GM21723 (cell line): ENCODE measurements around the gene ABLIM2.

Experiments
- ATAC-seq: cut with Tn5 transposase; IDR thresholded peaks from one replicate; pipeline ENCODE4 v1.9.1; 2021; ENCODE audit warnings: mild to moderate bottlenecking, moderate library complexity; ENCODE audit not compliant: unreplicated experiment

ABLIM2 gene

DNA sequence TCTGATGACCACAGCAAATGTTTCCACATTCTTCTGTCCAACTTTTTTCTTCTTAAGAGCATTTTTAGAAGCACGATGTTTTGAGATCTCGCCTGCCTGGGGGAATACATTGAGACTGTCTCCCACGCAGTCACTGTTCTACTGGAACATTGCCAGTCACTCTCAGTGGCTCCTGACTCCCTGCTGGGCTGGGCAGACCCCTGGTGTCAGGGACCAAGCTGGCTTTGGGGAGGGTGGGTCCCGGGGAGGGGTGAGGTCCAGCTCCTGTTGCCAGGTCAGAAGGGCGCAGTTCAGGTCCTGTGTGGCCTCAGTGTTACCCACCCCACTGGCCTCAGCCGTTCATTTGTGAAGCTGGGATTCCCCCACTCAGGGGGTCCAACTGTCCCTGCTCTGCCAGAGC lies 18.9 kb upstream of the ABLIM2 start:
- no peak for ATAC-seq

DNA sequence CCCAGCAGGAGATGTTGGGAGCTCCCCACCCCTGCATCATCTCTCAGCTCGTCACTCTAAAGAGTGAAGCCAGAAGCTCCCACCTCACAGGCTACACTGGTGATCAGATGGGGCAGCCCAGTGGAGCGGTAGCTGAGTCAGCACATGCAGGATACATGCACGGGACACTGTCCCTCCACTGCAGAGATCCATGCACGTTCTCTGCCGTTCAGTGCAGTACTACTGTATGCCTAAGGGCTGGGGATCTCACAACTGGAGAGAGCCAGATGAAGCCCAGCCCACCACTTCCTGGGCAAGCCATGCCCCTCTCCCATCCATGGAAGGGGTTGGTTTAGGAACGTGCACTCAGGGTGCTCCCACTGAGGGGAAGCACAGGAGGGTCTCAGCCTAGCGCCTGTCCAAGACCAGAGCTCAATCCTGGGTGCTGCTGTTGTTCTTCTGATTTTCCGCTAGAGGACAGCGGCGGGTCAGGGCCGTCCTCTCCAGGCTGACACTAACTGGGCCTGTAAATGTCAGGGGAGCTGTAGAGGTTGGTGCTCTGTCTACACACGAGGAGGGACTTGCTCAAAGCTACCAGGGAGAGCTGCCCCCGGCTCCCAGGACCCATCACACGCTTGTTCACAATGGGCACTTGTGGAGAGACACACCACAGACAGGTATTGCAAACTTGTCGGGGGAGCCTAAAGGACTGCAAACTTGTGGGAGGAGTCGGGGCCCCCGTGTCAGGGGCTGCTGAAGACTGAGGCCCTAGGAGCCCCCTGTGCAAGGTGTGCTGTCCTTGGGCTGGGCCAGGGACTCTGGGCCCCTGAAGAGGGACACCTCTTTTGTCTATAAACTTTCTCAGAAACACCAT lies 18.2 kb upstream of the ABLIM2 start:
- peak; percentile 81 for ATAC-seq

DNA sequence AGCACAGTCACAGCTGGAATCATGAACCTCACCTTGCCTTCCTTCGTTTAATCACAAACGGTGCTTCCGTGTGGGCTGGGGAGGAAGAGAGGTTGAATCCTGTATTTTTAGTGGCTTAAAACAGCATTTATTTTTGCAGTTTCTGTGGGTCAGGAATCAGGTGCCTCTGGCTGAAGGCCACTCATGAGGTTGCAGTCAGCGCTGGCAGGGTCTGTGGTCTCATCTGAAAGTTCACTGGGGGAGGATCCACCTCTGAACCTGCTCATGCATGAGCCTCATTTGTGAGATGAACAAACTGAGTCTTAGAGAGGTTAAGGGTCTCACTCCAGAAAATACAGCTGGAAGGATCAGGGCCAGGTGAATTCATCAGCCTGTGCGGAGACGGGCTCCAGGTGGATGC lies 17.1 kb upstream of the ABLIM2 start:
- no peak for ATAC-seq

DNA sequence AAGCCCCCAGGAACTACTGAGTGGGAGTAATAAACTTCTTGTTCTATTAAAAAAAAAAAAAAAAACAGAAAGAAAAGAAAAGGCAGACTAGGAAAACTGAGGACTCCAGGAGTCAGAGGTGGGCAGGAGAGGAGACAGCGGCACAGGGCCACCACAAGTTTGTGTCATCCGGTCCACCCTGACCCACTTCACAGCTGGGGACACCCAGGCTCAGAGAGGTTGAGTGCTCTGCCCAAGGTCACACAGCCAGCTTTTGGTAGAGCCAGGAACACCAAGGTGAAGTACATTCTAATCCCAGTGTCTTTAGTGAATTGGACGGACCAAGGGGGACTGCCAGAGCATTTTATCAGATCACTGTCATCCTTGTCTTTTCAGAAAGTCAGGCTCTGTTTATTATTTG lies 16.4 kb upstream of the ABLIM2 start:
- no peak for ATAC-seq

DNA sequence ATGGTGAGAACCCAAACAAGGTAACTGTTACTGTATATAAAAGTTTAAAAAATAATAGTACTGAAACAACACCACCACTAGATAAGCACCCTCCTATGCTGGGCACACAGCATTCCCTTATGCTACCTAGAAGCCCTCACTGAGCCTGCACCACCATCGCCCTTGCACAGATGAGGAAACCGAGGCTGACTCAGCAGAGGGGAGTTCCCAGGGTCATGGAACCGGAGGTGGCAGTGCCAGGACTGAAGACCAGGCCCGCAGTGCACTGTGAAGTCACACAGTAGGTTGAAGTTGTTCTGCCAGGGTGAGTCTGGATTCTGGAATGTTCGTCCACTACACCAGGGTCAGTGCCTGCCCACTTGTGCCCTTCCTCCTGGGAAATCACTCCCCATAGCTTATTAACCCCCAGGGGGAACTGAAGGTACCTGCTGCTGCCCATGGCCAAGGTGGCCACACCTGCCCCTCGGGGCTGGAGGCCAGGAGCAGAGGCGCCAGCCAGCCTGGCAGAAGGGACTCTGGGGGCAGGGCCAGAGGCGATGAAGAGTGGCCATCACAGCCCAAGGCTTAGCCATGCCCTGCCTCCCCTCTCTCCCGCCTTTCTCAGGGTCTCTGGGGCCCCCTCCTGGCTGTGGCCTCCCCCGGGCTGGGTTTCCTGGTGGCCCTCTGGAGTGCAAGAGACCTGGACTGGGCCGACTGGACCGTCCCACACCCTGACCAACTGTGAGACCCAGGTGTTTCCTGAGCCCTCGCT lies 15.1 kb upstream of the ABLIM2 start:
- ATAC-seq = no peak

DNA sequence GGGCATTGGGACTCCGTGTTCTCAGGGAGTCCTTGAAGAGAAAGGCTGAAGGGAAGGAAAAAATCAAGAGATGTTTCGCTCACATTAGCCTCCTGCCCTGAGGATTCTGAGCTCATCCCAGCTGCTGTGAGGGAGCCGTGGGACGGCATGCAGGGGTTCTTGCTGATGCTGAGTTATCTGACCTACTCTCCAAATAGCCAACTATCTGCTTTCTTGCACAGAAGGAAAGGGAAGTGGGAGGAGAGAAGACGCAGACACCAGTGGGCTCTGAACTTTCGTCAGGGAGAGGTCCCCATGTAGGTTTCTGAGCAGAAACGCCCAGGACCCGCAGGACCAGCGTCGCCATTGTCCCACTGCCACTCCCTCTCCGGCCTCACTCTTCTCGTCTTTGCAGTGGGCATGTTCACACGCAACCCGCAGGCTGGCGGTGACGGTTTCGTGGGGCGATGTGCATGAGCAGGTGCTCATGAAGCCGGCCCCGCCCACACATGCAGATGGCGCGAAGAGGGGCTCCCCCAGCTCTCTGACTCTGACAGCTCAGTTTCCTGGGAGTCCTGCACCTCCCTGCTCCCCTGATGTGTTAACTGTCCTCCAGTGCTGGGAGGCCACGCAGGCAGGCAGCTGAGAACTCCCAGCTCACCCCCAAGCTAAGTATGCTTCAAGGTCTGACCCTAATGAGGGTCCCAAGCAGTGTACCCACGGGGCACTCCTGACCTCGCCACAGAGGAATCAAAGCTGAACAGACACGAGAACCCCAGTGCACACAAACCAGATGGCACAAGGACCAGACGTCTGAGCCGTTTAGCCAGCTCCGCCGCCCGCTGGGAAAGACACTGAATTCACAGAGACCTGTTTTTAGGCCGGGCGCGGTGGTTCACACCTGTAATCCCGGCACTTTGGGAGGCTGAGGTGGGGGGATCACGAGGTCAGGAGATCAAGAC lies 13.6 kb upstream of the ABLIM2 start:
- ATAC-seq = peak; percentile 86

DNA sequence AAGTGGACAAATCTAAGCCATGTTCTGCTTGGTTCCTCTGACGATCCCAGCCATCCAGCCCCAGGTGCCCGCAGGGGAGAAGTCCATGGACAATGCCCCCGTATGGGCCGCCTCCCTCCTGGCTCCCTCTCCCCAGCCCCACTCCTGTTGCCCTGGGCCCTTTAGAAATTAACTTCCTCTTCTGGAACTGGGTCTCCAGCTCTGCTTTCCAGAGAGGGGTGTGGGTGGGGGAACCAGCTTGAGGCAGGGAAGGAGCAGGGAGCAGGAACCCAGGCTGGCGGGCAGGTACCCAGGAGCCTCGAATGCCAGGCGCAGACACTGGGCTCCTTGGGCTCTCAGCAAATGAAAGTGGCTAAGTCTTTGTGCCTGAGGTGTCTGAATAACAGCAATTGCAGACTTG lies 12.7 kb upstream of the ABLIM2 start:
- ATAC-seq = no peak

DNA sequence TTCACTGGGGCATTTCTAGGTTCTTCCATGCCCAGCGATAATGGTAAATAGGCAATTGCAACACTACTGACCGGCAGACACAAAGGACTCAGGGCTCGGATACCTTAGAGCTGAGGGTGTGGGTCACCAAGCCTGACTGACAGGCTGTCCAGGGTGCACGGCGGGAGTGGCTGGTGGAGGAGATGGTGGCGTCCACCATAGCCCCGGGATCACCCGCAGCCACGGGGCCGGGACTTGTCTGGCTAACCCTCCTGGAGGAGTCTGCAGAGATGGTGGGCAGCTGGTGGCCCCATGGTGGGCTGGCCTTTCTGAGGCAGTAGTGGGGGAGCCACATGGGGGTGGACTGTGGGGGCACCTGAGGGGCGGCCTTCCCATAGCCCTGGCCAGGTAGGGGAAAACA lies 11.7 kb upstream of the ABLIM2 start:
- no peak for ATAC-seq

DNA sequence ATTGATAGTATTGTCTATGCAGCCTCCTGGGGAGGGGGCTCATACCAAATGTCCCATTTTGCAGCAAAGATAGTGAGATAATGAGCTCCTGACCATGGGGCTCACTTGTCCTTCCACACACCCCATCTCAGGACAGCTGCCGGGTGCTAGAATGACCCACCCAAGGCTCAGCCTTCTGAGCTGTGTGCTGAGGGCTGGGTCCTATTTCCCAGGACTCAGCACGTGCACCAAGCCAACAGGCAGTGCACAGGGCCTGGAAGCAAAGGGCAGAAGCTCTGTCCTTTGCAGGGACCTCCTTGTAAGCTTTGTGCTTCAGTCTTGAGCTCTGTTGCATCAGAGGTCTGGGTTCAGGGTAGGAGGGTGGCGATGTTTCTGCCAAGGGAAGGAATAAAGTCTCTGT lies 11.2 kb upstream of the ABLIM2 start:
- no peak for ATAC-seq

DNA sequence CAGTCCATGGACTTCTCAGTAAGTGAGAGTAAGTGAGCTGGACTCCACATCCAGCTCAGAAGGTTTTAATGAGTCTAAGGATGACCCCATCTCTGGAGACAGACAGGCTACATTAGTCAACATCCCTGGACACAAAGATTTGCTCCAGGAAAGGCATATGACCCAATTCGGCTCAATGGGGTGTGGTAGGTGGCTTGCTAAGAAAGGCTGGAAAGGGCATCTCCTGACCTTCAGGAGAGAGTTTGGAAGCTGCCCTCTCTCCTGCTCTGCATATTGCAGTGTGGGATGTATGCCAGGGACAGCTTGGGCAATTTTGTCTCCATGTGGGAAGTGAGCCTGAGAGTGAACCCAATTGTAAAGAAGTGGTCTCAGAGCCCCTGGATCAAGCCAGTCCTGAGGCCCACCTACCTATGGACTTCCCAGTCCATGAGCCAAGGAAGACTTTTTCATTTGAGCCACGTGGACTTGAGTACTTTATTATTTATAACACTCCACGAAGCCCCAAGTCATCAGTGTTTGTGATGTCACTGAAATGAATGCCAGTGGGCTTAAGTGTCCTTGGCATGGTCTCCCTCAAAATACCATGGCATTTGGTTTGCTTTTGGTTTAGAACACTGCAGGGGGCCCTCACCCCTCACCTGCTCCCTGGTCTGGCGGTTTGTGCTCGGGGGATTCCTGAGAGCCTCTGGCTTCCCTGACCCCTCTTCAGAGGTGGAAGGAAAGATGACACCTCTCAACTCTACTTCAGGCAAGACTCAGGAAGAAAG lies 10.4 kb upstream of the ABLIM2 start:
- ATAC-seq = no peak

DNA sequence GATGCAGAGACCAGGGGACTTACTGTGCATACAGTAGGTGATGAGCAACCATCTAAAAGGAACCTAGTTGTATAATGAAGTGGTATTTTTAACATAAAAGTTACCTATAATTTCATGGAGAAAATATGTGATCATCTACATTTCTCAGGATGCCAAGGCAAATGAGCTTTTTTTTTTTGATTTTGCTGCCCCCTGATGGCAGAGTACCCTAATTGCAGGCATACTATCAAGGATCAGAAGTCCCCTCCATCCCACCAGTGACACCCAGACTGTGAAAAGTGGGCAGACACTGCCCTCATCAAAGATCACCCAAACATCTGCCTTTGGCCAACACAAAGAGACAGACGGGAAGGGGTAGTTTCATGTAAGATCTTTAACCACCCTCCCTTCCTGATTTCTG lies 9.6 kb upstream of the ABLIM2 start:
- ATAC-seq = no peak

DNA sequence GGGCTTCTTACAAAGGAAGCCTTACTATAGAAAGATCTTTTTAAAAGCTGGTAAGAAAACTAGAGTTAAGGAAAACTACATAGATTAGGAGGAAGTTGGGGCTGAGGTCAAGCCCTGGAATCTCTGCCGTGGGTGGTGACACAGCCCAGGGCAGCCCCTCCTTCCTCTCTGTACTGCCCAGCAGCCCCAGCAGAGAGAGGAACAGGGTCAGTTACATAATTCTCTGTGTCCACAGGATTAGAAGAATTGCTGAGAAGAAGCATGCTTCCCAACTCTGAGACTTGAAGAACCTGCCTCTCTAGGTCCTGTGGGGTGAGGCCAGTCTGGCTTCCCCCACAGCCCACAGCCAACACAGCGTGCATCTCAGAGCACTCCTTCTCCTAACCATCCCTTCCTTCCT lies 9.2 kb upstream of the ABLIM2 start:
- ATAC-seq = no peak

DNA sequence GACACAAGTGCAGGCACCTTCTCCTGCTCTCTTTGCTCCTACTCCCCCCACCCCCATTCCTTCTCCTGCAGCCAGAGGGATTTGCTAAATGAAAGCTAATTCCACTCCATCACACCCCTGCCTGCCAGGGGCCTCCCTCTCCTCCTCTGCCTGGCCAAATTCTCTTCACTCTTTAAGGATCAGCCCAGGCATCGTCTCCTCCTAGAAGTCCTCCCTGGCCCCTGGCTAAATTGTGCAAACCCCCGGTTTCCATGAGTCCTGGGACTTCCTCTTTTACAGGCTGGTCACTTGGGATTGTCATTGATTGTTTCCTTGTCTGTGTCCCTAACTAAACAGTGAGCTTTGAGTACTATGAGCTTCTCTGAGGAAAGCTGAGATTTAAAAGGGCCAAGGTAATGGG lies 8.7 kb upstream of the ABLIM2 start:
- ATAC-seq = no peak

DNA sequence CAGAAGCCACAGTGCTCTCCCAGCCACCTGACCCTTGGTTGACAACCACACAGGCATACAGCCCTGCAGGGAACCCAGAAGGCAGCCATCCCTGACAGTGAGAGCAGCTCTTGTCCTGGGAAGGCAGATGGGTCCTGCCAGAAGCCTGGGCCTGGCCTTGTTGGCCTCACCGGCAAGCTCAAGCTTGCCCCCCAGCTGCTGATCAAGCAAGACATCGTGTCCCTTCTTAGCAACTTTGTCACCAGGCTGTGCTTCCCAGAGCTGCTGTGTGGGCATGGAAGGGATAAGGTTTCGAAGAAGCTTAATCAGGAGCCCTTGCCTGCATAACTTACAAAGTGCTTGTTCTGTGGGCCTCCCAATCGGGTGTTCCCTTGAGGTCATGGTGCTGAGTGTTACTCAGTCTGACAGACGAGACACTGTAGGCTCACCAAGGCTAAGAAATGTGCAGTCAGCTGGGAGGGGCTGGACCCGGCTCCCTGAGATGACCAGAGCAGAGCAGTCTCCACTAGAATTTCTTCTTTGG lies 6.8 kb upstream of the ABLIM2 start:
- ATAC-seq = no peak

DNA sequence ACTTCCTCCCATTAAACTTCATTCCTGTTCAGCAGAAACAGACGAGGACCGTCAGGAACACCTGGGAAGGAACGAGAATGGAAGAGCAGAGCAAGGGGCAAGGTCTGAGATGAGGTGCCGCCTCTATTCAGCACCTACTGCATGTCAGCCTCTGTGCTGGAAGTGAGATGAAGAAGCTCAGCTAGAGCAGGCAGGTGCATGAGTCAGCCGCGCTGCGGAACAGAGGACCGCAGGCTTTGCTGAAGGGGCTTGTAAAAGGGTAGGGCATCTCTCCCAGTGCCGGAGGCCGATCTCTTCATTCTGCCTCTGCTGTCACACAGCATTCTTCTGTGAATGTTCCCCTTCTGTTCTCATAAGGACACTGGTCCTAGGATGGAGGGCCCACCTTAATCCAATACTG lies 6.1 kb upstream of the ABLIM2 start:
- no peak for ATAC-seq

DNA sequence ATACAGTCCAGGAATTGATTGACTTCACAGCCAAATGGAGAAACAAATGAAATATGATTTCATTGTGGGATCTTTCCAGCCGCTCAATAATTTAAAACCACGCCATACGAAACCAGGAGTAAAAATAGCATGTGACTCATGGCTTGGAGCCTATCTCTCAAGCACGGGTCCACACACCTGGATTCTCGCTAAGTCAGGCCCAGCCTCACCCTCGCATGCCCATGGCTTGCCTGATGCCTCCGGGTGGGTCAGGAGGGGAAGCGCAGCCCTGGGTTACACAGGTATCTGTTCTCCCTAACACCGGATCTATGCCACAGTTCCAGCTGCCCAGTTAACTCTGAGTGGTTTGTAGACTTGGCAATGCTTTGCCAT lies 5.6 kb upstream of the ABLIM2 start:
- no peak for ATAC-seq

DNA sequence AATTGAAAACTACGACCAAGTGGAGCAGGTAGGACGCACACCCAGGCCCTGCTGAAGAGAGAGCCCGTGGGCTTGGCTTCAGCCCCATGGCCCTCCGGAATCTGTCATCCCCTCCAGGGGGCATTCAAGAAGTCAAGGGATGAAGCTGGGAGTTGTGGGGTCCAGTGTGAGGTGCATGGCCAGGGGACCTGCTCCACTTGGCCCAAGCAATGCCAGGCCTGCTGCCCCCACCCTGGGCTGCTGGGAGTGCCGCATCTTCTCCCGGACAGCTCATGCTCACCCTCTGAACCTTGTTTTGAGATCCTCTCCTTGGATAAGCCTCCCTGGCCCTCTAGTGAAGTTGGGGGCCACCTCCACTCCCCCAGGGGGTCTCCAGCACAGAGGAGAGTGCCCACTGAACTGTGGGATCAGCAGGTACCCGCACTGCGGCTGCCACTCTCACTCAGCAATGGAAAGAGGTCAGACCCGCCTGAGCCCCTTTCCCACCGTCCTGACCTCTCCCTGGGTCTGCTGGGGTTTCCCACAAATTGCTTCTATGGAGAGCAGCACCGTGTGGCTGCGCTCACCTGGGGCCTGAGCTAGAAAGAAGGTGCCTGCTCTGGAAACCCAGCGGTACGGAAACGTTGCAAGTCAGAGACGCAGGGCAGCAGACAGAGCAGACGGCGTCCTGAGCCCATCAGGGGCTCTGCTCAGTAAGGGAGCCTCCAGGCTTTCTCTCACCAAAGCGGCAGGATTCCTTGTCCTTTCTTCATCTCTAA lies 5.0 kb upstream of the ABLIM2 start:
- no peak for ATAC-seq

DNA sequence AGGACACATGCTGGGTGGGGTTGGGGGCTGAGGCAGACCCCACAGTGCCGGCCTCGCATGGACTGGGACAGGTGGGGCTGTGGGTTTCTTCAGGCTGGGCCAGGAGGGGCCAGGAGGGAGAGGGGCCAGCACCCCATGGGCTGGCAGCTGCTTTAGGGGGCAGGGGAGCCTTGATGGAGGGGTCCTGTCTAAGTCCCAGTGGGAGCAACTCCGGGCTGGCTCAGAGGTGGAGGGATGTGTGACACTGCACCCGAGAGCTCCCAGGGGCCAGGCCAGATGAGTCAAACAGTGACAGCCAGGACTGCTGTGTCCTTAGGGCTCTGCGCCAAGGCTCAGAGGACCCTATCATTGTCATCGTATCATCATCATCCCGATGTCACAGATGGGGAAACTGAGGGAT lies 4.4 kb upstream of the ABLIM2 start:
- ATAC-seq = no peak

DNA sequence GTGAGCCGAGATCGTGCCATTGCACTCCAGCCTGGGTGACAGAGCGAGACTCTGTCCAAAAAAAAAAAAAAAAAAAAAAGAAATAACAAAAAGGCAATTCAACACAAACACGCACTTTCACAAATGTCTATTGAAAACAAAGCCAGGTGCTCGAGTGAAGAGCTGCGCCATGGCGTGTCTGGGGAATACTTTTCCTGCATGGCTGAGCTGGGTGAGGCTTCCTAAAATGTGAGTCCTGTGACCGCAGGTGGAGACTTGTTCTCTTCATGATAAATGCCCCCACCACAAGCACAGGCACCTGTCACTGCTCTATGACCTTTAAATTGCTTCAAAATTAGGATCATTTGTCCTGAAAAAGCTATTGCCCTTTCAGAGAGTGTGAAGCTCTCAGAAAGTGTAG lies 4.0 kb upstream of the ABLIM2 start:
- ATAC-seq = no peak

DNA sequence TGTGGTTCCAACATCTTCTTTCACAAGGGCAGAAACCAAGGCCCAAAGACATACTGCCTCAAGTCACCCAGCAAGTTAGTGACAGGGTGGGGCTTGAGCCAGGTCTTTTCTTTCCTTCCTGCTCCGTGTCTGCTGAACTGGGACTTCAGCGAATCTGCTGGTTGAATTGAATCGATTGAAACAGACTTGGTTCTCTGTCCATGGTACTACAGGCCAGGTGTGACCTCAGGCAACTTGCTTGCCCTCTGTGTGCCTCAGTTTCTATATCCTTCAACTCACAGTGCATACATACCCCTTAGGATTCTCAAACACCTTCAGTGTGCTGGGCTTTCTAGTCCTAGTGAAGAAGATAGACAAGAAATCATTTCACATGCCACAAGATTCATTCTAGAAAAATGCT lies 2.0 kb upstream of the ABLIM2 start:
- ATAC-seq = no peak
